Measurements from ENCODE around the gene CHID1. TPM values are rescaled to one million over a fixed set of nuclear protein-coding genes. Genes with fewer than 3 reads are reported as not detected.

The CHID1 gene
- total and polyA plus RNA-seq, 2 of the 4 experiments (the other 2 are of a cell fraction) = 34.2 to 121 TPM

DNA sequence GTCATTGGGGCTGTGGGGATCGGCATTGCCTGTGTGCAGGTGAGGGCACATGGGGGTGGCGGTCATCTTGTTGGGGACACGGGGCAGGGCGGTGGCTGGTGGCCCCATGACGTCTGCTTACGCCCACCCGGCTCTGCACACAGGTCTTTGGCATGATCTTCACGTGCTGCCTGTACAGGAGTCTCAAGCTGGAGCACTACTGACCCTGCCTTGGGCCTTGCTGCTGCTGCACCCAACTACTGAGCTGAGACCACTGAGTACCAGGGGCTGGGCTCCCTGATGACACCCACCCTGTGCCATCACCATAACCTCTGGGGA lies 72.7 kb downstream of the CHID1 start:
- Histone ChIP-seq H3K14ac (replicated peaks; ENCODE audit: low read depth, low read length) (no peak overlapping the region), H3K4me1 (ENCODE audit: control insufficient read depth, insufficient read depth, low read length) (peaks cover 24% of the 10 kb centered on the region), H4K5ac (ENCODE audit: low read depth, low read length) (no peak overlapping the region), H3K27ac (ENCODE audit: insufficient read depth, low read length) (no peak overlapping the region), H2AK9ac (replicated peaks; ENCODE audit: low read depth, low read length, poor library complexity) (no peak overlapping the region), H4K91ac (ENCODE audit: insufficient read depth, low read depth, low read length) (no peak overlapping the region), H3K4ac (ENCODE audit: low read depth, low read length) (no peak overlapping the region), H3K79me1 (ENCODE audit: low read depth in 1 of 2, low read length in 2 of 2) (peaks cover 19 to 73% of the 10 kb centered on the region in 2 experiments; a peak in 3 of 4 replicates), H2AK5ac (ENCODE audit: low read depth, low read length) (no peak overlapping the region), H3K9me3 (ENCODE audit: control insufficient read depth, insufficient read depth, low read length) (no peaks in the 10 kb centered on the region), H3K4me3 (ENCODE audit: insufficient read depth, low read depth, low read length) (no peak overlapping the region), H3K18ac (ENCODE audit: low read depth, low read length) (no peak overlapping the region), H3K56ac (ENCODE audit: extremely low read depth, insufficient read depth, low read length) (no peak overlapping the region), H2BK120ac (ENCODE audit: low read depth, low read length) (no peak overlapping the region), H2BK15ac (ENCODE audit: low read depth, low read length) (no peak overlapping the region), H2BK20ac (ENCODE audit: low read depth, low read length) (no peak overlapping the region), H3K36me3 (ENCODE audit: control insufficient read depth, insufficient read depth, low read length) (peaks cover 52% of the 10 kb centered on the region), H3K27me3 (ENCODE audit: control insufficient read depth, insufficient read depth, low read length) (no peaks in the 10 kb centered on the region), H4K8ac (ENCODE audit: low read depth in 2 of 2, low read length in 2 of 2) (no peak overlapping the region), H2AFZ (replicated peaks; ENCODE audit: low read length, poor library complexity) (no peak overlapping the region), H3K9ac (ENCODE audit: low read depth, low read length) (no peak overlapping the region), H3K9me1 (ENCODE audit: insufficient read depth, low read length) (peaks cover 24% of the 10 kb centered on the region), H2BK5ac (ENCODE audit: low read depth, low read length, poor library complexity, severe bottlenecking) (no peak overlapping the region), H4K20me1 (ENCODE audit: insufficient read depth, low read length) (peaks cover 87% of the 10 kb centered on the region), H3K4me2 (ENCODE audit: low read depth, low read length) (no peak overlapping the region), H3K23ac (ENCODE audit: low read depth, low read length) (no peak overlapping the region)
- TSS peak; percentile 90 for BruUV-seq (replicated peaks)
- intact Hi-C loops (cut with micrococcal nuclease) (no loop called here), in situ Hi-C loops (cut with MboI; ENCODE audit: low sequenced_read_pairs) (no loop called here), dilution Hi-C loops (cut with HindIII; ENCODE audit: low sequenced_read_pairs, unreplicated experiment) (no loop called here)
- WGBS, 2 experiments (ENCODE audit: extremely low coverage in 2 of 2, insufficient read length in 1 of 2) = 82% methylated on average over 8 of the region's 8 CpGs; no CpG with 5 or more reads in 1 of the 2 experiments
- ChIA-PET POLR2A (ENCODE audit: unreplicated experiment) (interaction anchor here (1.8 kb wide), 1 partner anchor 19 kb away, joined by 5 read pairs; the partner anchor contains the start of gene PNPLA2), CTCF (no interaction called here)
- TF ChIP-seq MXI1 (IDR thresholded peaks at IDR 0.05; ENCODE audit: borderline replicate concordance, low read depth, low read length) = no peak
- no peak for ATAC-seq (ENCODE audit: low read depth)
- DNase-seq = no peak
